Measurements from ENCODE around the gene TBX4.

The TBX4 gene

DNA sequence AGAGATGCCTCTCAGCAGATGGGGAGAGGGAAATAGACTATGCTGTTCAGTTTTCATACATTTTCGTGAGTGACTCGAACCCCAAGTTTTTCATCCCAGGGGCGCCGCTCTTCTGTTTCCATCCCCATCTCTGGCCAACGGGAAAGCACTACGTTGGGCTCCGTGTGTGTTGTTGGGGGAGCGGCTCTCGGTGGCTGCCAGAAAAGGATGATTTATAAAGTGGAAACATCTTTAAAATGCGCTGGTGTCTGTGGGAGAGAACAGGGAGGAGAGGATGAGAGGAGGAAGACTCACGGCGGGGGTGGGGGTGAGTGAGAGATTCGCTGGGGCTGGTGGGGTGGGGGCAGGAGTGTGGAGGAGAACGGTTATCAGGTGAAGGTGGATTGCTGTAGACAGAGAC is 5.8 kb downstream of the TBX4 start:
- no peak overlapping the region for H3K27ac ChIP-seq
- CTCF ChIA-PET, result no interaction called here
- no peak for TF ChIP-seq CTCF (conservative IDR thresholded peaks at IDR 0.05; ENCODE audit: low read depth)
- POLR2A ChIA-PET (ENCODE audit: low non-redundant PET), result no interaction called here
- no peak for DNase-seq (ENCODE audit: low spot score)

- no peak for TF ChIP-seq CTCF (conservative IDR thresholded peaks at IDR 0.05; ENCODE audit: low read depth)
- no peak overlapping the region for H3K27ac ChIP-seq
- no peak for DNase-seq (ENCODE audit: low spot score)
- ChIA-PET CTCF (no interaction called here), POLR2A (ENCODE audit: low non-redundant PET) (no interaction called here)
These were observed 6.4 kb downstream of the TBX4 start for GRCh38 chr17:61458421-61459141.

DNA sequence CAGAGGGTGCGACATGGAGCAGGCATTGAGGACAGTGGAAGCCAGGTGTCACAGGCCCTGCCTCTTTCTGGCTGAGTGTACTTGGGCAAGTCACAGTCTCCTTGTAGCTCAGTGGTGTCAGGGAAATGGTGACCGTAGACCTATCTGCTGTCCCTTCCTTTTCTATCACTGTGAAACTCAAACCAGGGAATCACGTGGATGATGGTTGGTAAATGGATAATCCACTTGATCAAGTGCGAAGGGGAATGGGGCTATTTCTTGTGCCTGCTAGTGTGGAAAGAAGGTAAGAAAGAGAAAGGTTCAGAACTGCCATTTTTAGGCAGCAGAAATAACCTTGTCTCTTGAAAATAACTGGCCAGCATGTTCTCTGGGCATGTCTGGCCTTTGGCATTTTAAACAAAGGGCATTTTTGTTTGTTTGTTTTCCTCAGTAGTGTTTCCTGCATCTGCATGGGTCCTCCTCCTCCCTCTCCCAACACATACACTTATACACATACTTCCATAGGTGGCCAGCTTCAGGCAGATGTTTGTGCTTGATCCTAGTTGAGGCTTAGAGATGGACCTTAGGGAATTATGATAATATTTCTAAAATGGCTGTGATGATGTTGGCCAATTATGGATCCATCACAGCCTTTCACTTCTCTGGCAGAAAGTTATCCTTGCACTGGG is 7.1 kb downstream of the TBX4 start:
- TF ChIP-seq CTCF (conservative IDR thresholded peaks at IDR 0.05; ENCODE audit: low read depth), result no peak
- H3K27ac ChIP-seq, result no peak overlapping the region
- POLR2A ChIA-PET (ENCODE audit: low non-redundant PET), result no interaction called here
- no peak for DNase-seq (ENCODE audit: low spot score)
- CTCF ChIA-PET, result no interaction called here

DNA sequence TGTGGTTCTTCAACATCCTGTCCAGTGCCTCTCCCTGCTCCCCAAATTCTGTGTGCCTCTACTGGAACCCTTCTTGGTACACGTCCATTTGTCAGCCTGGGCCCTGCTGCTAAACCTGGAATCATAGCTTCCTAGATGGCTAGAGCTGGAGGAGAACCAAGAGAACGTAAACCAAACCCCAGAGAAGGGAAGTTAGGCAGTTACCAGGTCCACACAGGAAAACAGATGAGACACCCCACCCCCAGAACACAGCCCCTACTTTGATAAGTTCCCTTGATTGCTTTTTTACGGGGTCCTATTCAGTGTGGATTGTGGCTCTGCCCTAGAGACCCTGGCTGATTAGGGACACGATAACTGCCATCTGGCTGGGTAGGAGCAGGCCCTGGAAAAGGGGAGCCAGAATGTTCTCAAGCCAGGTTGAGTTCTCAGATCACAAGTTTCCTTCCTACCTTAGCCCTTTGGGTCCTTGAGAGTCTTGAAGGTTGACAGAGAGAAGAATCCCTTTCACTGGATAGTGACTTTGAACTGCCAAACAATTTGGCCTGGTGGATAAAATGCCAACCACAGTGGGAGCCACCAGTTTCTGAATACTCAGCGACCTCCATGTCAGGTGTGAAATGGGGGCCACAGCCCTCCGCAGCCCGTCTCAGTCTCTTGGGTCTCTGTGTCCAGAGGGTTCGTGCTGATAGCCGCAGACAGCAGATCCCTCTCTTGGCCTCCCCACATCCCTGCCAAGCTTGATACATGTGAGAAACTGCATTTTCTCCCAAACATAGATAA is 7.9 kb downstream of the TBX4 start:
- ChIA-PET POLR2A (ENCODE audit: low non-redundant PET) (no interaction called here), CTCF (no interaction called here)
- no peak for DNase-seq (ENCODE audit: low spot score)
- no peak for TF ChIP-seq CTCF (conservative IDR thresholded peaks at IDR 0.05; ENCODE audit: low read depth)
- no peak overlapping the region for H3K27ac ChIP-seq

- ChIA-PET POLR2A (ENCODE audit: low non-redundant PET) (no interaction called here), CTCF (no interaction called here)
- DNase-seq (ENCODE audit: low spot score), result no peak
- no peak overlapping the region for H3K27ac ChIP-seq
- no peak for TF ChIP-seq CTCF (conservative IDR thresholded peaks at IDR 0.05; ENCODE audit: low read depth)
These were observed 8.8 kb downstream of the TBX4 start for GRCh38 chr17:61460796-61461585.

DNA sequence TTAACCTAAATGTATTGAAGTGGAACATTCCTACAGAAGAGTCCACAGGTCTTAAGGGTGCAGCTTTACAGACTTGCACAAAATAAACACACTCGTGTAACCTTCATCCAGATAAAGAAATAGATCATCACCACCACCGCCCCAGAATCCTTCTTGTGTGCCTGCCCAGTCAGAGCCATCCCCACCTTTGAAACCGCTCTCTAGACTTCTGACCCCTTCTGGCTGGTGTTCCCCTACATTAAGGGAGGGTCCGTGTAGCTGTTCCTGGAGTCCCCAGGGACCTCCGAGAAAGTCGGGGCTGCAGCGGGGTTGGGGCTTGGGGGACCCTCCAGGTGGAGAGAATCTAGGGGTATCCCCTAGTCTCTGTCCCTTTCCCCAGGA is 9.4 kb downstream of the TBX4 start:
- DNase-seq (ENCODE audit: low spot score), result no peak
- no peak overlapping the region for H3K27ac ChIP-seq
- no peak for TF ChIP-seq CTCF (conservative IDR thresholded peaks at IDR 0.05; ENCODE audit: low read depth)
- ChIA-PET POLR2A (ENCODE audit: low non-redundant PET) (no interaction called here), CTCF (no interaction called here)
